Nephron (organoid): ENCODE results near the gene NEU3.
"Not testable (repeated sequence)": the region's sequence is repeated elsewhere in the genome, so short reads cannot be mapped to it uniquely, and the experiment has no call there.

Experiments used
- H3K27ac Mint-ChIP-seq, 3 experiments: 2 replicates each; pipeline ENCODE4 v1.8.0; 2020; ENCODE audit warnings: mixed read lengths in 3 of 3, mild to moderate bottlenecking in 2 of 3, moderate library complexity in 1 of 3
- H3K27me3 Mint-ChIP-seq: 2 replicates; pipeline ENCODE4 v1.8.0; 2021; ENCODE audit warnings: low read depth, mild to moderate bottlenecking, moderate library complexity, mixed read lengths
- H3K36me3 Mint-ChIP-seq: 2 replicates; pipeline ENCODE4 v1.8.0; 2020; ENCODE audit warnings: low read depth, mixed read lengths
- H3K4me1 Mint-ChIP-seq: 2 replicates; pipeline ENCODE4 v1.8.0; 2020; ENCODE audit warnings: mixed read lengths
- H3K4me3 Mint-ChIP-seq, 3 experiments: 2 replicates each; pipeline ENCODE4 v1.8.0; 2020; ENCODE audit warnings: mild to moderate bottlenecking in 3 of 3, mixed read lengths in 3 of 3, moderate library complexity in 2 of 3
- H3K9me3 Mint-ChIP-seq: 2 replicates; pipeline ENCODE4 v1.8.0; 2020; ENCODE audit warnings: mixed read lengths
- TF ChIP-seq, protein P1 (sequence below), 3 experiments: fragments of 200-600 bp; sonication (generic); IDR thresholded peaks; one replicate each; pipeline ENCODE4 v1.5.0; 2021; ENCODE audit warnings: antibody characterized with exemption in 3 of 3; ENCODE audit not compliant: unreplicated experiment in 3 of 3

The NEU3 gene

GRCh38 chr11:74956397-74957015 is 32.2 kb upstream of the NEU3 start:
- TF ChIP-seq, protein P1, sequence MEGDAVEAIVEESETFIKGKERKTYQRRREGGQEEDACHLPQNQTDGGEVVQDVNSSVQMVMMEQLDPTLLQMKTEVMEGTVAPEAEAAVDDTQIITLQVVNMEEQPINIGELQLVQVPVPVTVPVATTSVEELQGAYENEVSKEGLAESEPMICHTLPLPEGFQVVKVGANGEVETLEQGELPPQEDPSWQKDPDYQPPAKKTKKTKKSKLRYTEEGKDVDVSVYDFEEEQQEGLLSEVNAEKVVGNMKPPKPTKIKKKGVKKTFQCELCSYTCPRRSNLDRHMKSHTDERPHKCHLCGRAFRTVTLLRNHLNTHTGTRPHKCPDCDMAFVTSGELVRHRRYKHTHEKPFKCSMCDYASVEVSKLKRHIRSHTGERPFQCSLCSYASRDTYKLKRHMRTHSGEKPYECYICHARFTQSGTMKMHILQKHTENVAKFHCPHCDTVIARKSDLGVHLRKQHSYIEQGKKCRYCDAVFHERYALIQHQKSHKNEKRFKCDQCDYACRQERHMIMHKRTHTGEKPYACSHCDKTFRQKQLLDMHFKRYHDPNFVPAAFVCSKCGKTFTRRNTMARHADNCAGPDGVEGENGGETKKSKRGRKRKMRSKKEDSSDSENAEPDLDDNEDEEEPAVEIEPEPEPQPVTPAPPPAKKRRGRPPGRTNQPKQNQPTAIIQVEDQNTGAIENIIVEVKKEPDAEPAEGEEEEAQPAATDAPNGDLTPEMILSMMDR (IDR thresholded peaks at IDR 0.05; ENCODE audit: unreplicated experiment in 3 of 3) = no peak
- H3K9me3 Mint-ChIP-seq = no peaks in the 10 kb centered on the region
- no peaks in the 10 kb centered on the region for H3K27me3 Mint-ChIP-seq
- peaks cover 19% of the 10 kb centered on the region for H3K4me1 Mint-ChIP-seq
- no peak overlapping the region for H3K4me3 Mint-ChIP-seq
- no peak overlapping the region for H3K27ac Mint-ChIP-seq
- H3K36me3 Mint-ChIP-seq = peaks cover 45% of the 10 kb centered on the region

- H3K4me1 Mint-ChIP-seq = peaks cover 19% of the 10 kb centered on the region
- H3K27ac Mint-ChIP-seq = peak overlapping the region in 1 of 3 experiments; percentile 20
- peaks cover 39% of the 10 kb centered on the region for H3K36me3 Mint-ChIP-seq
- no peaks in the 10 kb centered on the region for H3K9me3 Mint-ChIP-seq
- H3K4me3 Mint-ChIP-seq = no peak overlapping the region
- H3K27me3 Mint-ChIP-seq = no peaks in the 10 kb centered on the region
- TF ChIP-seq, protein P1 (IDR thresholded peaks at IDR 0.05; ENCODE audit: unreplicated experiment in 3 of 3) = no peak
Measured at GRCh38 chr11:74957937-74958629, 30.6 kb upstream of the NEU3 start.

DNA sequence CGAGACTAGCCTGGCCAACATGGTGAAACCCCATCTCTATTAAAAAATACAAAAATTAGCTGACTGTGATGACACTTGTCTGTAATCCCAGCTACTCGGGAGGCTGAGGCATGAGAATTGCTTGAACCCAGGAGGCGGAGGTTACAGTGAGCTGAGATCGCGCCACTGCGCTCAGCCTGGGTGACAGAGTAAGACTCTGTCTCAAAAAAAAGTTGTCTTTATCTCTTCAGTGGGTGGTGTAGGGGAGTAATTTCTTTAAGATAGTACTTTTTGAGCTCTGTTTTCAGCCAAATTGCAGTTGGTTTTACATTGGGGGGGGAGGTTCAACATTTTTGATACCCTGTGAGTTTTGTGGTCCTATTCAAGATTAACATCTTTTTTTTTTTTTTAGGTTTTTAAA is 28.6 kb upstream of the NEU3 start:
- Mint-ChIP-seq H3K36me3 (peaks cover 31% of the 10 kb centered on the region), H3K4me1 (peaks cover 19% of the 10 kb centered on the region)
- H3K27ac Mint-ChIP-seq, H3K9me3 Mint-ChIP-seq, H3K4me3 Mint-ChIP-seq, H3K27me3 Mint-ChIP-seq: not testable (repeated sequence)

GRCh38 chr11:74966651-74967050 is 22.1 kb upstream of the NEU3 start:
- no peak overlapping the region for H3K27ac Mint-ChIP-seq
- peaks cover 31% of the 10 kb centered on the region for H3K36me3 Mint-ChIP-seq

GRCh38 chr11:74970852-74971395 is 17.8 kb upstream of the NEU3 start:
- H3K4me3 Mint-ChIP-seq = no peak overlapping the region
- no peaks in the 10 kb centered on the region for H3K27me3 Mint-ChIP-seq
- H3K27ac Mint-ChIP-seq = no peak overlapping the region
- peaks cover 58% of the 10 kb centered on the region for H3K36me3 Mint-ChIP-seq
- H3K9me3 Mint-ChIP-seq = no peaks in the 10 kb centered on the region
- TF ChIP-seq, protein P1 (IDR thresholded peaks at IDR 0.05; ENCODE audit: unreplicated experiment in 3 of 3) = no peak
- H3K4me1 Mint-ChIP-seq = no peaks in the 10 kb centered on the region

More at GRCh38 chr11:74966651-74967050, 22.1 kb upstream of the NEU3 start:
- Mint-ChIP-seq H3K9me3 (no peaks in the 10 kb centered on the region), H3K4me1 (no peaks in the 10 kb centered on the region), H3K4me3 (no peak overlapping the region), H3K27me3 (no peaks in the 10 kb centered on the region)
- TF ChIP-seq, protein P1 (IDR thresholded peaks at IDR 0.05; ENCODE audit: unreplicated experiment in 3 of 3) = no peak

- Mint-ChIP-seq H3K27me3 (no peaks in the 10 kb centered on the region), H3K27ac (no peak overlapping the region), H3K9me3 (no peaks in the 10 kb centered on the region), H3K4me3 (no peak overlapping the region), H3K36me3 (peaks cover 62% of the 10 kb centered on the region), H3K4me1 (no peaks in the 10 kb centered on the region)
- TF ChIP-seq, protein P1 (IDR thresholded peaks at IDR 0.05; ENCODE audit: unreplicated experiment in 3 of 3) = no peak
Measured at GRCh38 chr11:74971424-74971823, 17.3 kb upstream of the NEU3 start.
